GM19193 (cell line): Measurements from ENCODE around the gene SEMA6A.

Experiments used
- POLR2A ChIP-seq: IDR thresholded peaks from 4 replicates; pipeline ENCODE4 v1.6.1; 2011; ENCODE audit not compliant: insufficient read depth, insufficient read length; ENCODE audit errors: extremely low read depth

SEMA6A gene

GRCh38 chr5:116546033-116546742 is 28.4 kb downstream of the SEMA6A start:
- TF ChIP-seq POLR2A, result no peak

GRCh38 chr5:116544531-116545241 is 29.9 kb downstream of the SEMA6A start:
- TF ChIP-seq POLR2A, result no peak

GRCh38 chr5:116543501-116543900 is 31.1 kb downstream of the SEMA6A start:
- TF ChIP-seq POLR2A, result no peak

GRCh38 chr5:116542619-116543018 is 32.0 kb downstream of the SEMA6A start:
- TF ChIP-seq POLR2A, result no peak

- TF ChIP-seq POLR2A, result no peak
These were observed 35.4 kb downstream of the SEMA6A start for GRCh38 chr5:116539222-116539621.

- no peak for TF ChIP-seq POLR2A
These were observed 38.1 kb downstream of the SEMA6A start for GRCh38 chr5:116536316-116537083.

- TF ChIP-seq POLR2A, result no peak
These were observed 39.5 kb downstream of the SEMA6A start for GRCh38 chr5:116534964-116535651.

GRCh38 chr5:116532762-116533525 is 41.7 kb downstream of the SEMA6A start:
- TF ChIP-seq POLR2A, result no peak

GRCh38 chr5:116531635-116532034 is 43.0 kb downstream of the SEMA6A start:
- no peak for TF ChIP-seq POLR2A

- TF ChIP-seq POLR2A, result no peak
These were observed 43.5 kb downstream of the SEMA6A start for GRCh38 chr5:116531117-116531516.

- no peak for TF ChIP-seq POLR2A
These were observed 44.3 kb downstream of the SEMA6A start for GRCh38 chr5:116530276-116530675.

GRCh38 chr5:116529615-116530014 is 45.0 kb downstream of the SEMA6A start:
- no peak for TF ChIP-seq POLR2A

- TF ChIP-seq POLR2A, result no peak
These were observed 45.9 kb downstream of the SEMA6A start for GRCh38 chr5:116528519-116529234.

GRCh38 chr5:116527582-116527981 is 47.0 kb downstream of the SEMA6A start:
- TF ChIP-seq POLR2A, result no peak
